Epithelial cell of alveolus of lung (primary cell): ENCODE results near the gene ZSCAN31. TPM values are rescaled to one million over a fixed set of nuclear protein-coding genes. Genes with fewer than 3 reads are reported as not detected.

Source experiments
- total RNA-seq: library from RNA; depleted of rRNA; stranded (reverse); fragments of >200 nt; gene quantifications from 2 replicates; pipeline ENCODE4 v1.2.1, GENCODE V29; 2015

ZSCAN31 gene
- 1.9 and 5.1 TPM in 2 replicates for total RNA-seq

DNA sequence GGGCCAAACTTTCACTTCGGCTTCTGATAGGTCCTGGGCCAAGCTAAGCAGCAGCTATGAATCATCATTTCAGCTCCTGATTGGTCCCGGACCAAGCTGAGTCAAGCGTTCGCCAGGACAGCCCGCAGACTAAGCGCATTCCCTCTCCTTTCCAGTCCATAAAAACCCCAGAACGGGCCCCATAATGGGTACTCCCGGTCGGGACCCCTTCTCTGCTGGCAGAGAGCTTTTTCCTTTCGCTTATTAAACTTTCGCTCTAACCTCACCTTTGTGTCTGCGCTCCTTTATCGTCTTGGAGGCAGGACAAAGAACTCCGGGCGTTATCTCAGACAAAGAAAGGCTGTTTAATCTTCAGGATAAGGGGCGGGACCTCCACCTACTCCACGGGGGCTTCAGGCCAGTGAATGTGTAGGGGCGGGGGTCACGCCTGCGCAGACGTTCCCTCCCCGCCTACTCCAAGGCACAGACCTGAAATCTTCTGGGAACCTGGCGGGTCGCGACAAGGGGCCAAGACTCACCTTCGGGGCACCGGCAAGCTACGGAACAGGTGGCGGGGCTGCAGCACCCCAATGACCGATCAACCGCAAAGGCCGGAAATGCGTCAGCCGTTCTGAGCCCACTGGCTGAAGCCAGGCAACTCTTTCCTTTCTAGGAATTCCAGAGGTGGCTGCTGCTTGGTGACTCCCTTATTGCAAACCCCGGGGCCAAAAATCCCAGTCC lies at the start of gene ZSCAN31:
TSS of gene ZSCAN31 (minus strand) at position 585 of the 720 bp plus-strand sequence. CDS start 6,465 bp downstream, outside the sequence.

DNA sequence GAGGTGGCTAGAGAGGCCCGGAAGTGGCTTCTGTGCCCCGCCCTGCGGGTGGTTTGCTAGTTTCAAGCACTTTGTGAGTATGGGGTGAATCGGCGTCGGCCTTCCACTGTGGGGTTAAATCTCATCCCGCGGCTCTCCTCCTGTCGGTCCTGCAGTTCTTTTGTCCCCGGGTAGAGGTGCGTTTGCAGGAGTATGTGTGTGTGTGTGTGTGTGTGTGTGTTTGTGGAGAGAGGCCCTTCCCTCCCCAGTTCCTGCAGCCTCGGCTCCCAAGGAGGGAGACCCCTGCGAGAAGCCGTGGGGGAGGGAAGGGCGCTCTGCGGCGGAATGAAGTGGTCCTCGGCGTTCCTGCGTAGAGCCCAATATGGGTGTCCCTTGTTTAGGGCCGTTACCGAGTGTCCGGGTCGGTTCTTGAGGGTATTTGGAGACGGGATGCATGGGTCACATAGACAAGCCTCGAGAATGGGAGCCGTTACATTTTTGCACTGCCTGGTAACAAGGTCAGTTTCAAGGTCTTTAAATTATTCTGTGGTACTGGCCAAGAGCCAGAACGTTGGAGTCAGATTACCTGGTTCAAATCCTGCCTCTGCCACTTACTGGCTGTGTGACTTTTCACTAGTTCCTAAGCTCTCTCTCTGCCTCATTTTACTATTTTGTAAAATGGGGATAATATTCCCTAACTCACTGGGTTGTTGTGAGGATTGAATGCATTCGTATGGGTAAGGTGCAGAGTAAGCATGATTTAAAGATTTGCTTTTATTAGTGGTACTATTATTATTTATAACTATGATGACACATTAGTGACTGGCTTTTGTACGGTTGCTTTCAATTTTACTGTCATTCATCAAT lies 14.2 kb upstream of the ZSCAN31 start, which contains the start of gene ZKSCAN3:
TSS of gene ZKSCAN3 (plus strand) at position 56 of the 846 bp plus-strand sequence. CDS start 9,640 bp downstream, outside the sequence.

DNA sequence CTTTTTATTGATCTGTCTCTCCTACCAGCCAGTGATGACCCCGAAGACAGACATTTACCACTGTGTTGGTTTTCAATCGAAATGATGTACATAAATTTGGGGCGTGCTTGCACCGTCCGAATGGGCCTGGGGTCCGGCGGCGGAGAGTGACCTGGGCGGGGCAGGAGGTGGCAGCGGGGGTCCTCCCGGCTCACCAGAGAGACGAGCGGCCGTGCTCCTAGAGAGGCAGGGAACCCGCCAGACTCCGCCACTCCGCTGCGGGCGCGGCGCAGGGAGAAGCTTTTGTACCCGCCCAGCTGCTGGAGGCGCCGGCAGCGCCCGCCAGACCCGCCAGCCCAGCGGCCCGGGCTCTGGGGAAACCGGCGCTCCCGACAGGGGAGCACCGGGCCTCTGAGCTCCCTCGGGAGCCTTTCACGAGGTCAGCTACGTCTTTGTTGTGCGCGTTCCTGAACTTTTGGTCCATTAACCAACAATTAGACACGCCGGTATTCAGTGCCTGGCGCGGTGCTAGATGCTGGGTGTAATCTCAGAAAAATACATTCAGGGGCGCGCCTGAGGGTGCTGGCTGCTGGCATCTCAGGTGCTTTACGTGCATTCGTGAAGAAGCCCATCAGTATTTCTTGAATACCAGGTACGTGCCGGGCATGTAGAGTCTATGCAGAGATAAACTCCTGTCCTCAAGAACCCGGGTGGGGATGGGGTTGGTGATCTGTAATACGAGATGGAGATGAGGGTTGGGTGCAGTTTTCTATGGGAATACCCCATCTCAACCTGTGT lies 54.5 kb downstream of the ZSCAN31 start, which contains the start of gene PGBD1:
TSS of gene PGBD1 (plus strand) at position 285 of the 777 bp plus-strand sequence. CDS start 2,242 bp downstream, outside the sequence.

Other genes with a start within 250 kb of the ZSCAN31 start
- 0.52 and 0.80 TPM in 2 replicates for gene ZSCAN16, start 211.5 kb downstream of the ZSCAN31 start, total RNA-seq
- gene ZKSCAN8, start 194.3 kb downstream of the ZSCAN31 start, total RNA-seq, result 8.7 and 22.0 TPM in 2 replicates
- gene ZSCAN9, start 110.9 kb downstream of the ZSCAN31 start, total RNA-seq, result 10.1 and 10.3 TPM in 2 replicates
- 3.9 and 5.3 TPM in 2 replicates for gene ZKSCAN4, start 83.9 kb downstream of the ZSCAN31 start, total RNA-seq
- gene NKAPL, start 76.9 kb downstream of the ZSCAN31 start, total RNA-seq, result 2.3 and 2.5 TPM in 2 replicates
- gene ZSCAN26, start 69.0 kb downstream of the ZSCAN31 start, total RNA-seq, result 6.7 and 12.5 TPM in 2 replicates
- gene PGBD1, start 54.6 kb downstream of the ZSCAN31 start, total RNA-seq, result 7.2 and 8.0 TPM in 2 replicates
- 3.2 and 11.9 TPM in 2 replicates for gene ZKSCAN3, start 13.8 kb upstream of the ZSCAN31 start, total RNA-seq
- gene ZSCAN12, start 63.6 kb upstream of the ZSCAN31 start, total RNA-seq, result 3.5 and 7.7 TPM in 2 replicates
- gene ZSCAN23, start 107.3 kb upstream of the ZSCAN31 start, total RNA-seq, result 1.2 and 6.5 TPM in 2 replicates
- gene GPX6, start 179.6 kb upstream of the ZSCAN31 start, total RNA-seq, result not detected in 2 replicates
- not detected in 2 replicates for gene GPX5, start 189.7 kb upstream of the ZSCAN31 start, total RNA-seq